ENCODE measurements around the gene AK5. TPM values are rescaled to one million over a fixed set of nuclear protein-coding genes. Genes with fewer than 3 reads are reported as not detected.

Gene AK5
- total and polyA plus RNA-seq, 2 experiments from 2014 or later, result 8.8 to 12.2 TPM

GRCh38 chr1:77592906-77593305, 311.1 kb downstream of the AK5 start (continued):
- TF ChIP-seq, protein P1, sequence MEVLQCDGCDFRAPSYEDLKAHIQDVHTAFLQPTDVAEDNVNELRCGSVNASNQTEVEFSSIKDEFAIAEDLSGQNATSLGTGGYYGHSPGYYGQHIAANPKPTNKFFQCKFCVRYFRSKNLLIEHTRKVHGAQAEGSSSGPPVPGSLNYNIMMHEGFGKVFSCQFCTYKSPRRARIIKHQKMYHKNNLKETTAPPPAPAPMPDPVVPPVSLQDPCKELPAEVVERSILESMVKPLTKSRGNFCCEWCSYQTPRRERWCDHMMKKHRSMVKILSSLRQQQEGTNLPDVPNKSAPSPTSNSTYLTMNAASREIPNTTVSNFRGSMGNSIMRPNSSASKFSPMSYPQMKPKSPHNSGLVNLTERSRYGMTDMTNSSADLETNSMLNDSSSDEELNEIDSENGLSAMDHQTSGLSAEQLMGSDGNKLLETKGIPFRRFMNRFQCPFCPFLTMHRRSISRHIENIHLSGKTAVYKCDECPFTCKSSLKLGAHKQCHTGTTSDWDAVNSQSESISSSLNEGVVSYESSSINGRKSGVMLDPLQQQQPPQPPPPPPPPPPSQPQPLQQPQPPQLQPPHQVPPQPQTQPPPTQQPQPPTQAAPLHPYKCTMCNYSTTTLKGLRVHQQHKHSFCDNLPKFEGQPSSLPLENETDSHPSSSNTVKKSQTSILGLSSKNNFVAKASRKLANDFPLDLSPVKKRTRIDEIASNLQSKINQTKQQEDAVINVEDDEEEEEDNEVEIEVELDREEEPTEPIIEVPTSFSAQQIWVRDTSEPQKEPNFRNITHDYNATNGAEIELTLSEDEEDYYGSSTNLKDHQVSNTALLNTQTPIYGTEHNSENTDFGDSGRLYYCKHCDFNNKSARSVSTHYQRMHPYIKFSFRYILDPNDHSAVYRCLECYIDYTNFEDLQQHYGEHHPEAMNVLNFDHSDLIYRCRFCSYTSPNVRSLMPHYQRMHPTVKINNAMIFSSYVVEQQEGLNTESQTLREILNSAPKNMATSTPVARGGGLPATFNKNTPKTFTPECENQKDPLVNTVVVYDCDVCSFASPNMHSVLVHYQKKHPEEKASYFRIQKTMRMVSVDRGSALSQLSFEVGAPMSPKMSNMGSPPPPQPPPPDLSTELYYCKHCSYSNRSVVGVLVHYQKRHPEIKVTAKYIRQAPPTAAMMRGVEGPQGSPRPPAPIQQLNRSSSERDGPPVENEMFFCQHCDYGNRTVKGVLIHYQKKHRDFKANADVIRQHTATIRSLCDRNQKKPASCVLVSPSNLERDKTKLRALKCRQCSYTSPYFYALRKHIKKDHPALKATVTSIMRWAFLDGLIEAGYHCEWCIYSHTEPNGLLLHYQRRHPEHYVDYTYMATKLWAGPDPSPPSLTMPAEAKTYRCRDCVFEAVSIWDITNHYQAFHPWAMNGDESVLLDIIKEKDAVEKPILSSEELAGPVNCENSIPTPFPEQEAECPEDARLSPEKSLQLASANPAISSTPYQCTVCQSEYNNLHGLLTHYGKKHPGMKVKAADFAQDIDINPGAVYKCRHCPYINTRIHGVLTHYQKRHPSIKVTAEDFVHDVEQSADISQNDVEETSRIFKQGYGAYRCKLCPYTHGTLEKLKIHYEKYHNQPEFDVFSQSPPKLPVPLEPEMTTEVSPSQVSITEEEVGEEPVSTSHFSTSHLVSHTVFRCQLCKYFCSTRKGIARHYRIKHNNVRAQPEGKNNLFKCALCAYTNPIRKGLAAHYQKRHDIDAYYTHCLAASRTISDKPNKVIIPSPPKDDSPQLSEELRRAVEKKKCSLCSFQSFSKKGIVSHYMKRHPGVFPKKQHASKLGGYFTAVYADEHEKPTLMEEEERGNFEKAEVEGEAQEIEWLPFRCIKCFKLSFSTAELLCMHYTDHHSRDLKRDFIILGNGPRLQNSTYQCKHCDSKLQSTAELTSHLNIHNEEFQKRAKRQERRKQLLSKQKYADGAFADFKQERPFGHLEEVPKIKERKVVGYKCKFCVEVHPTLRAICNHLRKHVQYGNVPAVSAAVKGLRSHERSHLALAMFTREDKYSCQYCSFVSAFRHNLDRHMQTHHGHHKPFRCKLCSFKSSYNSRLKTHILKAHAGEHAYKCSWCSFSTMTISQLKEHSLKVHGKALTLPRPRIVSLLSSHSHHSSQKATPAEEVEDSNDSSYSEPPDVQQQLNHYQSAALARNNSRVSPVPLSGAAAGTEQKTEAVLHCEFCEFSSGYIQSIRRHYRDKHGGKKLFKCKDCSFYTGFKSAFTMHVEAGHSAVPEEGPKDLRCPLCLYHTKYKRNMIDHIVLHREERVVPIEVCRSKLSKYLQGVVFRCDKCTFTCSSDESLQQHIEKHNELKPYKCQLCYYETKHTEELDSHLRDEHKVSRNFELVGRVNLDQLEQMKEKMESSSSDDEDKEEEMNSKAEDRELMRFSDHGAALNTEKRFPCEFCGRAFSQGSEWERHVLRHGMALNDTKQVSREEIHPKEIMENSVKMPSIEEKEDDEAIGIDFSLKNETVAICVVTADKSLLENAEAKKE (CRISPR knock-in tag; IDR thresholded peaks at IDR 0.05), result no peak
- no peak for TF ChIP-seq EZH2 (IDR thresholded peaks at IDR 0.05; ENCODE audit: low read depth, unreplicated experiment)
- TF ChIP-seq ZNF331 (CRISPR knock-in tag; IDR thresholded peaks at IDR 0.05; ENCODE audit: low read depth), result no peak
- TF ChIP-seq, protein P2, sequence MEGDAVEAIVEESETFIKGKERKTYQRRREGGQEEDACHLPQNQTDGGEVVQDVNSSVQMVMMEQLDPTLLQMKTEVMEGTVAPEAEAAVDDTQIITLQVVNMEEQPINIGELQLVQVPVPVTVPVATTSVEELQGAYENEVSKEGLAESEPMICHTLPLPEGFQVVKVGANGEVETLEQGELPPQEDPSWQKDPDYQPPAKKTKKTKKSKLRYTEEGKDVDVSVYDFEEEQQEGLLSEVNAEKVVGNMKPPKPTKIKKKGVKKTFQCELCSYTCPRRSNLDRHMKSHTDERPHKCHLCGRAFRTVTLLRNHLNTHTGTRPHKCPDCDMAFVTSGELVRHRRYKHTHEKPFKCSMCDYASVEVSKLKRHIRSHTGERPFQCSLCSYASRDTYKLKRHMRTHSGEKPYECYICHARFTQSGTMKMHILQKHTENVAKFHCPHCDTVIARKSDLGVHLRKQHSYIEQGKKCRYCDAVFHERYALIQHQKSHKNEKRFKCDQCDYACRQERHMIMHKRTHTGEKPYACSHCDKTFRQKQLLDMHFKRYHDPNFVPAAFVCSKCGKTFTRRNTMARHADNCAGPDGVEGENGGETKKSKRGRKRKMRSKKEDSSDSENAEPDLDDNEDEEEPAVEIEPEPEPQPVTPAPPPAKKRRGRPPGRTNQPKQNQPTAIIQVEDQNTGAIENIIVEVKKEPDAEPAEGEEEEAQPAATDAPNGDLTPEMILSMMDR (conservative IDR thresholded peaks at IDR 0.05; ENCODE audit: low read depth in 2 of 2), result no peak

DNA sequence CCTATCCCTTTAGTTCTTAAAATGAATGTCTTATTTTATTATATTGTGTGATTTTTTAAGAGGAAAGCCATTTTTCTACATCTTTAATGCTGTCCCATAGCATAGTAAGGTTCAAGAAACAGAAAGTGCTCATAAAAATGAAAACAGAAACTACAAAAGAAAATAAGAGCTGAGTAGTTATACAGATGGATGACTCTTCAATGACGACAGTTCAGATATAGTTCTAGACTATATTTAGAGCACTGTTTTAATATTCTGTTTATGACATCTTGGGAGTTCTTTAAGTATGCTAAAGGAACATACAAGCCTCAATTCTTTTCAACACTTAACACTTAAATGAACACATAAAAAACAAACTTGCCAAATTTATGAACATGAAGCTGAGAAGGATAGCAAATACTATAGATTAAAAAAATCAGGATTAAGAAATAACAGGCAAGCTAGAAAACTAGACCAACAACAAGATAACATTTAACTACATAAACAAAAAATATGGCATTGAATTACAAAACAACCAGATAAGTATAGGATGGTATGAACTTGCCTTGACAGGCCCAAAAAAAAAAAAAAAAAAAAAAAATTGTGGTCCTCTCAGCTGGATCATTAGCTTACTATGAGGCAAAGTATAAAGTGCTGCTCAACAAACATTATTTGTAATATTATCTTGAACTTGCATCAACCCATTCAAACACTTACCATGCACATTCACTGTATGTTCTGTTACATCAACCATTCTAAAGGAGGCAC, 312.7 kb downstream of the AK5 start:
- no peak overlapping the region for H3K4me3 Mint-ChIP-seq
- ATAC-seq, result no peak
- H3K27ac Mint-ChIP-seq, result no peak overlapping the region
- TF ChIP-seq ZNF114 (CRISPR knock-in tag; IDR thresholded peaks at IDR 0.05), result no peak
- no peak for TF ChIP-seq STAT1 (IDR thresholded peaks at IDR 0.05; ENCODE audit: unreplicated experiment)
- TF ChIP-seq, protein P1 (CRISPR knock-in tag; IDR thresholded peaks at IDR 0.05), result no peak
- TF ChIP-seq CREB1 (CRISPR knock-in tag; IDR thresholded peaks at IDR 0.05; ENCODE audit: low read depth), result no peak

More for the DNA sequence above, 312.7 kb downstream of the AK5 start:
- Histone ChIP-seq H2AFZ (no peak overlapping the region), H3K79me2 (replicated peaks; ENCODE audit: insufficient read depth) (no peaks in the 10 kb centered on the region; the same call in 1 of the 2 replicates), H3K36me3 (ENCODE audit: insufficient read depth) (no peaks in the 10 kb centered on the region), H3K9me2 (ENCODE audit: insufficient read depth) (no peaks in the 10 kb centered on the region), H3K4me3 (no peak overlapping the region), H3K4me1 (ENCODE audit: insufficient read depth) (no peaks in the 10 kb centered on the region), H3K27me3 (ENCODE audit: insufficient read depth) (no peaks in the 10 kb centered on the region), H3K4me2 (no peak overlapping the region), H3K27ac (ENCODE audit: low read depth) (no peak overlapping the region), H3F3A (replicated peaks; ENCODE audit: low read depth) (no peaks in the 10 kb centered on the region), H4K20me1 (replicated peaks; ENCODE audit: insufficient read depth) (no peaks in the 10 kb centered on the region)
- no peaks in the 10 kb centered on the region for H3K27me3 Mint-ChIP-seq (ENCODE audit: insufficient read depth, low read depth, poor library complexity)
- H3K36me3 Mint-ChIP-seq (ENCODE audit: low read depth), result no peaks in the 10 kb centered on the region
- no peaks in the 10 kb centered on the region for H3K4me1 Mint-ChIP-seq
- DNase-seq (ENCODE audit: low spot score), result no peak
- H3K9me3 Mint-ChIP-seq, result no peaks in the 10 kb centered on the region

All from GM23338 (cell line).